Measurements from ENCODE around the gene KCNG1. TPM values are rescaled to one million over a fixed set of nuclear protein-coding genes. Genes with fewer than 3 reads are reported as not detected.

The KCNG1 gene
- total RNA-seq, 1 donor from 2014 or later, result 4.4 TPM

- Mint-ChIP-seq H3K9me3 (ENCODE audit: unreplicated experiment) (no peaks in the 10 kb centered on the region), H3K27ac (ENCODE audit: unreplicated experiment) (no peak overlapping the region), H3K4me1 (ENCODE audit: unreplicated experiment) (no peaks in the 10 kb centered on the region), H3K4me3 (ENCODE audit: unreplicated experiment) (no peak overlapping the region), H3K27me3 (ENCODE audit: unreplicated experiment) (peaks cover 13% of the 10 kb centered on the region), H3K36me3 (ENCODE audit: low read depth, unreplicated experiment) (peaks cover 10% of the 10 kb centered on the region)
- DNase-seq (ENCODE audit: low spot score), result no peak
- TF ChIP-seq CTCF (IDR thresholded peaks at IDR 0.05; ENCODE audit: unreplicated experiment), result no peak
These were observed 20.3 kb downstream of the KCNG1 start for GRCh38 chr20:51002633-51003032.

- Mint-ChIP-seq H3K4me1 (ENCODE audit: unreplicated experiment) (no peaks in the 10 kb centered on the region), H3K36me3 (ENCODE audit: low read depth, unreplicated experiment) (peaks cover 10% of the 10 kb centered on the region), H3K27me3 (ENCODE audit: unreplicated experiment) (peaks cover 13% of the 10 kb centered on the region), H3K9me3 (ENCODE audit: unreplicated experiment) (no peaks in the 10 kb centered on the region), H3K4me3 (ENCODE audit: unreplicated experiment) (no peak overlapping the region), H3K27ac (ENCODE audit: unreplicated experiment) (no peak overlapping the region)
- DNase-seq (ENCODE audit: low spot score), result no peak
- no peak for TF ChIP-seq CTCF (IDR thresholded peaks at IDR 0.05; ENCODE audit: unreplicated experiment)
These were observed 21.3 kb downstream of the KCNG1 start for GRCh38 chr20:51001430-51002265.

- no peak for TF ChIP-seq CTCF (IDR thresholded peaks at IDR 0.05; ENCODE audit: unreplicated experiment)
- no peak overlapping the region for H3K27ac Mint-ChIP-seq (ENCODE audit: unreplicated experiment)
- H3K36me3 Mint-ChIP-seq (ENCODE audit: low read depth, unreplicated experiment), result peaks cover 4% of the 10 kb centered on the region
These were observed 23.6 kb downstream of the KCNG1 start for GRCh38 chr20:50999355-50999754.

GRCh38 chr20:50996901-50997865 is 25.7 kb downstream of the KCNG1 start:
- Mint-ChIP-seq H3K4me1 (ENCODE audit: unreplicated experiment) (no peaks in the 10 kb centered on the region), H3K9me3 (ENCODE audit: unreplicated experiment) (no peaks in the 10 kb centered on the region), H3K27ac (ENCODE audit: unreplicated experiment) (no peak overlapping the region), H3K4me3 (ENCODE audit: unreplicated experiment) (no peak overlapping the region), H3K36me3 (ENCODE audit: low read depth, unreplicated experiment) (no peaks in the 10 kb centered on the region), H3K27me3 (ENCODE audit: unreplicated experiment) (peaks cover 3% of the 10 kb centered on the region)
- DNase-seq (ENCODE audit: low spot score), result no peak
- TF ChIP-seq CTCF (IDR thresholded peaks at IDR 0.05; ENCODE audit: unreplicated experiment), result no peak

More at GRCh38 chr20:50999355-50999754, 23.6 kb downstream of the KCNG1 start:
- no peak for DNase-seq (ENCODE audit: low spot score)
- Mint-ChIP-seq H3K4me1 (ENCODE audit: unreplicated experiment) (no peaks in the 10 kb centered on the region), H3K9me3 (ENCODE audit: unreplicated experiment) (no peaks in the 10 kb centered on the region), H3K27me3 (ENCODE audit: unreplicated experiment) (peaks cover 6% of the 10 kb centered on the region), H3K4me3 (ENCODE audit: unreplicated experiment) (no peak overlapping the region)

All from endothelial cell (in vitro differentiated cells).